CD1c-positive myeloid dendritic cell (primary cell): ENCODE results near the gene EFL1.
"Not testable (repeated sequence)": the region's sequence is repeated elsewhere in the genome, so short reads cannot be mapped to it uniquely, and the experiment has no call there.

Source experiments
- DNase-seq: peaks from one replicate; pipeline ENCODE4 v3.0.0-alpha.2; 2016; ENCODE audit errors: extremely low spot score

EFL1 gene

GRCh38 chr15:82281276-82281675 is 18.7 kb upstream of the EFL1 start:
- not testable (repeated sequence) for DNase-seq

- DNase-seq: no peak
Measured at GRCh38 chr15:82275410-82275809, 12.9 kb upstream of the EFL1 start.

- DNase-seq: no peak
Measured at GRCh38 chr15:82272154-82272553, 9.6 kb upstream of the EFL1 start.

GRCh38 chr15:82268454-82268853 is 5.9 kb upstream of the EFL1 start:
- not testable (repeated sequence) for DNase-seq

GRCh38 chr15:82267137-82267536 is 4.6 kb upstream of the EFL1 start:
- not testable (repeated sequence) for DNase-seq

GRCh38 chr15:82263350-82263749 is 816 bp upstream of the EFL1 start:
- no peak for DNase-seq

- DNase-seq: peak; percentile 62
Measured at GRCh38 chr15:82261566-82262421, 740 bp downstream of the EFL1 start.

- not testable (repeated sequence) for DNase-seq
Measured at GRCh38 chr15:82248261-82248660, 14.3 kb downstream of the EFL1 start.

GRCh38 chr15:82245956-82246355 is 16.6 kb downstream of the EFL1 start:
- not testable (repeated sequence) for DNase-seq

- not testable (repeated sequence) for DNase-seq
Measured at GRCh38 chr15:82243644-82244043, 18.9 kb downstream of the EFL1 start.

GRCh38 chr15:82241836-82242499 is 20.6 kb downstream of the EFL1 start:
- not testable (repeated sequence) for DNase-seq

- DNase-seq: no peak
Measured at GRCh38 chr15:82239685-82240391, 22.7 kb downstream of the EFL1 start.

- not testable (repeated sequence) for DNase-seq
Measured at GRCh38 chr15:82237944-82238534, 24.5 kb downstream of the EFL1 start.

- no peak for DNase-seq
Measured at GRCh38 chr15:82231842-82232241, 30.7 kb downstream of the EFL1 start.

GRCh38 chr15:82231233-82231632 is 31.3 kb downstream of the EFL1 start:
- DNase-seq: no peak

GRCh38 chr15:82228750-82229149 is 33.8 kb downstream of the EFL1 start:
- no peak for DNase-seq

GRCh38 chr15:82221535-82221934 is 41.0 kb downstream of the EFL1 start:
- DNase-seq: peak; percentile 30

GRCh38 chr15:82216092-82216491 is 46.4 kb downstream of the EFL1 start:
- DNase-seq: not testable (repeated sequence)

- not testable (repeated sequence) for DNase-seq
Measured at GRCh38 chr15:82212201-82212600, 50.3 kb downstream of the EFL1 start.

GRCh38 chr15:82210066-82210597 is 52.4 kb downstream of the EFL1 start:
- DNase-seq: not testable (repeated sequence)

GRCh38 chr15:82204575-82204974 is 58.0 kb downstream of the EFL1 start:
- DNase-seq: peak; percentile 17
